Fibroblast of mammary gland (primary cell): ENCODE measurements around the gene EFL1.

Experiments used
- DNase-seq: peaks from one replicate; pipeline ENCODE4 v3.0.0-alpha.2; 2010; ENCODE audit warnings: low read depth
- H3K4me3 ChIP-seq: 2 replicates; pipeline ENCODE4 v1.5.1; 2011; ENCODE audit warnings: low read depth, mild to moderate bottlenecking, low read length, moderate library complexity; ENCODE audit not compliant: control insufficient read depth
- TF ChIP-seq, protein P1 (sequence below): conservative IDR thresholded peaks from 2 replicates; pipeline ENCODE4 v1.5.1; 2011; ENCODE audit warnings: low read depth, low read length, inconsistent platforms; ENCODE audit not compliant: control insufficient read depth, insufficient read depth

EFL1 gene

DNA sequence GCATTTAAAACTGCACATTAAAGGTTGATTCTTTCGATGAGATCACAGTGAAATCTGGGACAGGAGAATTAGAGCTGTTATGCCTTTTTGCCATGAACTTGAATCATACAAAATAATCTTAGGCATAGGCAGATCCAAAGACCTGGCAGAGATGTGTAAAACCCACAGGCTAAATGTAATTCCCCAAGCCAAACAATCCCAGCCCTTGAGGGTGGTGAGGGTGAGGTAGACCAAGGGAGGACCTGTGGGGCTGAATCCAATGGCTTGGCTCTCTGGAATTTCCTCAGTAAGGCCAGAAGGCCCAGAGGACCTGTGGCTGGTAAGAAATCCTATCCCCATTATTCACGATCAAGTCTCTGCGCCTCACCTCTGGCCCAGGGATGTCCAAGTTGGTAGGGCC is 136.2 kb downstream of the EFL1 start:
- TF ChIP-seq, protein P1, sequence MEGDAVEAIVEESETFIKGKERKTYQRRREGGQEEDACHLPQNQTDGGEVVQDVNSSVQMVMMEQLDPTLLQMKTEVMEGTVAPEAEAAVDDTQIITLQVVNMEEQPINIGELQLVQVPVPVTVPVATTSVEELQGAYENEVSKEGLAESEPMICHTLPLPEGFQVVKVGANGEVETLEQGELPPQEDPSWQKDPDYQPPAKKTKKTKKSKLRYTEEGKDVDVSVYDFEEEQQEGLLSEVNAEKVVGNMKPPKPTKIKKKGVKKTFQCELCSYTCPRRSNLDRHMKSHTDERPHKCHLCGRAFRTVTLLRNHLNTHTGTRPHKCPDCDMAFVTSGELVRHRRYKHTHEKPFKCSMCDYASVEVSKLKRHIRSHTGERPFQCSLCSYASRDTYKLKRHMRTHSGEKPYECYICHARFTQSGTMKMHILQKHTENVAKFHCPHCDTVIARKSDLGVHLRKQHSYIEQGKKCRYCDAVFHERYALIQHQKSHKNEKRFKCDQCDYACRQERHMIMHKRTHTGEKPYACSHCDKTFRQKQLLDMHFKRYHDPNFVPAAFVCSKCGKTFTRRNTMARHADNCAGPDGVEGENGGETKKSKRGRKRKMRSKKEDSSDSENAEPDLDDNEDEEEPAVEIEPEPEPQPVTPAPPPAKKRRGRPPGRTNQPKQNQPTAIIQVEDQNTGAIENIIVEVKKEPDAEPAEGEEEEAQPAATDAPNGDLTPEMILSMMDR, result no peak
- no peak for DNase-seq

DNA sequence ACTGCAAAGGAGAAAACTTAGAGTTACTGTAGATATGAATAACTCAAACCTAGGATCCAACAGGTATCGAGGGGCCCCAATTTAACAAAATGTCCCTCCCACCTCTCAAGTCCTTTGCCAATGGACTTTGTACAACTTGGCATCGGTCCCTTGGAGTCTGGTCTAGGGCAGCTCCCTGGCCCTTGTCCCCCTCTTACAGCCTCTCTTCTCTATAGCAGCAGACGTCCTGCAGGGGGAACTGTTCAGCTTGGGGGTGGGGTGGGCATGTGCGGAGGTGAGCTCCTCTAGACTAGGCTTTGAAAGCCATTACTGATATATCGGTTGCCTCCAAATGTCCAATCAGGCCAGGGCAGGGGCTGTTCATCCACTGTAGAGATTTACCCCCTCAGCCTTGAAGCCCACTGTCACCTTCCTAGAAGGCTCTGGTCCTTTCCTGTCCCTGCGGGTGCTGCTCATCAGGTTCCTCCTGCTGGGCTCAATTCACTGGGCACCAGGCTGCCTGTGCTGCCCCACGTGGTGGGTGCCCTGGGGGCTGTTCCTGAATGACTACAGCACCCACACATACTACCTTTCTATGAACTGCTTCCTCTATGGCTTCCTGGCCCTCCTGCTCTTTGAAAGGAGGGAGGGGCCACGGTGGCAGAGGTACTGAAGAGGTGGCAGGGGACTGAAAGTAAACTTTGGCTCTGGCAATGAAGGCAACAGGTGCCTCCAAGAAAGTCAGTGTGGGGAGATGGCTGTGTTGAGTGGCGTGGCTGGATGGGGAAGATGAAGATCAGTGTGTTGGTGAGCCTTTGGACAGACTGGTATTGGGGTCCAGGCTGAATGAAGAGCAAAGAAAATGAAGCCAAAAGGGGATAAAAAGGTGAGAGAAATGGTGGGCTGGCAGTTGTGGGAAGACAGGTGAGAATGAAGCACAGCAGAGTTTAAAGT is 137.9 kb downstream of the EFL1 start:
- TF ChIP-seq, protein P1, result no peak
- no peak for DNase-seq
- no peak overlapping the region for H3K4me3 ChIP-seq

More for the DNA sequence above, 136.2 kb downstream of the EFL1 start:
- H3K4me3 ChIP-seq, result no peak overlapping the region

DNA sequence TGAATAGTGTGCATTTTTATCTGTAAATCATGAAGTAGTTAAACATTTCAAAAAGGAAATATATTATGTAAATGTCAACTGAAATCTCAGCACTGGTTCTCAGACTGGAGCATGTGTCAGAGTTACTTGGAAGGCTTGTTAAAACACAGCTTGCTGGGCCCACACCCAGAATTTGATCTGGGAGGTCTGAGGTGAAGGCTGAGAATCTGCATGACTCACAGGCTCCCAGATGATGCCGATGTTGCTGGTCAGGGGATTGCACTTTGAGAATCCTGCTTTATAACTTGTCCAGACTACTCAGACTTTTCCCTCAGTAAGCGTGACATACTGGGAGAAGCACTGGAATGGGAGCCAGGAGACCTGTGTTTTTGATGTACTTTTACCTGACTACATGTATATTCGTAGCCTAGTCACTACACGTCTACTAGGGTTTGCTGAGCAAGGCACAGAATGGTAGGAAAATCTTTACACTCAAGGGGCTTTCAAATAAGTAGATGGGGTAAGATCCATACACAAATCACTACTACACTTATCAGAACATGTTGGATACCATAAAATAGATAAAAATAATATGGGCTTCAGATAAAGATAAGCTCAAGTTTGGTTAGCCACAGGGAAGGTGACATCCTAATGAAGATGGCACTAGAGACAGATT is 139.7 kb downstream of the EFL1 start:
- H3K4me3 ChIP-seq, result no peak overlapping the region
- TF ChIP-seq, protein P1, result no peak
- peak; percentile 98 for DNase-seq

DNA sequence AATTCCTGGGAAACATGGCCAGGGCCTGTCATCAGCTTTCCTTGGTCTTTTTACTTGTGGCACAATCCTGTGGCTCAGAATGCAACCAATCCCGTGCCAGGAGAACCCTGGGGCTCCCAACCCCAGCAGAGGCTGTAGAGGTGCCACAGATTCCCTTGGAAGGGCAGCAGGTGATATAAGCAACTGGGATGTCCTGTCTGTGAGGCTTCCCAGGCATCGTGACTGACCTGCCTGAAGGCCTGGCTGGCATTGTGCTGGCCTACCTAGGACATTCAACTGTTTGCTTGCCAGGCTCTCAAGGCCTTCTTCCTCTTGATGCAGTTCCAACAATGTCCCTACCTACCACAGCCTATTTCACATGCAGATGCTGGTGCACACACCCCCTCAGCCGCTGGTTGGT is 144.5 kb downstream of the EFL1 start:
- TF ChIP-seq, protein P1, result no peak
- no peak overlapping the region for H3K4me3 ChIP-seq
- no peak for DNase-seq

DNA sequence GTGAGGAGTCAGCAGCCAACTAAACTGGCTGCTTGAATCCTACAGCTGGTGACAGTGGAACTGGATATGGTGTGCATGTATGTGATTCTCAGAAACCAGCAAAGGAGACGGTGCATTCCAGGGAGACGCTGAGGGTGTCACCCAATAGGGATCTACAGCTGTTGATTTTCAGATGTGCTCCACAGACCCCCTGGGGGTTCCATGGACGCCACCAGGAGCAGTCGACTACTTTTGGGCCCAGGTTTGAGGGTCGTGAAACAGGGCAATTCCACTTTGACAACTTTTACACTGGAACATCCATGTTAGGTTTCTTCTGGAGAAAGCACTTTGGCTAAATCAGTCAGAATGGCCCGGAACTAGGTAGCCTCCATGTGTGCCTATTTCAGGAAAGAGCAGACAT is 145.2 kb downstream of the EFL1 start:
- TF ChIP-seq, protein P1, result no peak
- H3K4me3 ChIP-seq, result no peak overlapping the region
- no peak for DNase-seq

DNA sequence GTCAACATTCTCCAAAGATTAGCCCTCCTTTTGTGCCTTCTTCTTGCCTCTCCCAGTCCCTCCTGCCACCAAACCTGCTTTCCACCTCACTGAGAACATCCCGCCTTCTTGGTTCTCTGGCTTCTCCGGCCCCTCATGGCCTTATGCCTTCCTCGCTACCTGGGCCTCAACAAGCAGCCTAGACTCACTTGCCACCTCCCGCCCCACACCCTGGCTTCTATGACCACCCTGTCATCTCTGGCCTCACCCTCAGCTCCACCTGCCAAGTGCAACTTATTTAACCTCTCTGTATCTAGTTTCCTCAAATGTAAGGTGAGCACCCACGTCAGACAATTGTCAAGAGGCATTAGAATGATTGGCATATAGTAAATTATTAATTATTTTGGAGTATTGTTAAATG is 147.9 kb downstream of the EFL1 start:
- TF ChIP-seq, protein P1, result no peak
- no peak overlapping the region for H3K4me3 ChIP-seq
- no peak for DNase-seq
